Measurements from ENCODE around the gene HAPLN2.
"Not testable (repeated sequence)": the region's sequence is repeated elsewhere in the genome, so short reads cannot be mapped to it uniquely, and the experiment has no call there.

HAPLN2 gene

GRCh38 chr1:156592158-156592909 is 26.9 kb upstream of the HAPLN2 start:
- DNase-seq, result no peak

- no peak for DNase-seq
Observed at GRCh38 chr1:156592910-156593660, 26.1 kb upstream of the HAPLN2 start.

- DNase-seq, result no peak
Observed at GRCh38 chr1:156593661-156593989, 25.6 kb upstream of the HAPLN2 start.

GRCh38 chr1:156594190-156594589 is 25.0 kb upstream of the HAPLN2 start:
- DNase-seq, result no peak

DNA sequence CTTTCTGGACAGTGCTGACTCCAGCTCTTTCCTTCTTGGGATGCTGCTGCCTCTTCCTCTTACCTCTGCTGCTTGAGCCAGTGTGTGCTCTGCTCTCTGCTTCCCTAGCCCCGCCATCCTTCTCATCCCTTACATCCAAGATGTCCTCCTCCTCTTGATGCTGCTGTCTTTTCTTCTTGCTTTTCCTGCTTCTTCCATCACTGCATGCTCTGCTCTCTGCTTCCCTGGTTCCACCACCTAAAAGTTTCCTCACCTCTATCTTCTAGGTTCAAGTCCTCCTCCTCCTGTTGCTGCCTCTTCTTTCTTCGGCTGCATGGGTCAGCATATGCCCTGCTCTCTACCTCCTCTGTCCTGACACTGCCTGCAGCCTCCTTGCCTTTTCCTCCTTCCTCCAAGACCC is 24.2 kb upstream of the HAPLN2 start:
- no peak for DNase-seq

- no peak for DNase-seq
Observed at GRCh38 chr1:156596426-156596825, 22.8 kb upstream of the HAPLN2 start.

GRCh38 chr1:156598125-156598524 is 21.1 kb upstream of the HAPLN2 start:
- DNase-seq, result no peak

GRCh38 chr1:156598731-156599432 is 20.3 kb upstream of the HAPLN2 start:
- no peak for DNase-seq

DNA sequence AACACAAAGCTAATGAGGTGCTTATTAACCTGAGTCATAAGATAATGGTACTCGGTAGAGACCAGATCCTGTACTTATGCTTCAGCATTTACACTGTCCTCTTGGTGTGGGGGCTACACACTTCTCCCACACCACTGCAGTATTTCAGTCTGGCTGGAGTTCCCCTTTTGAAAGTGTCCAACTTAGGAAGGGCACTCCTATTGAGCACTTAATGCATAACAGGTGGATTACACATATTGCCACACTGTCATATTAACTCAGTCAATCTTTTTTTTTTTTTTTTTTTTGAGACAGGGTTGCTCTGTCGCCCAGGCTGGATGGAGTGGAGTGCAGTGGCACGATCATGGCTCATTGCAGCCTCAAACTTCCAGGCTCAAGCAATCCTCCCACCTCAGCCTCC is 19.4 kb upstream of the HAPLN2 start:
- no peak for DNase-seq

DNA sequence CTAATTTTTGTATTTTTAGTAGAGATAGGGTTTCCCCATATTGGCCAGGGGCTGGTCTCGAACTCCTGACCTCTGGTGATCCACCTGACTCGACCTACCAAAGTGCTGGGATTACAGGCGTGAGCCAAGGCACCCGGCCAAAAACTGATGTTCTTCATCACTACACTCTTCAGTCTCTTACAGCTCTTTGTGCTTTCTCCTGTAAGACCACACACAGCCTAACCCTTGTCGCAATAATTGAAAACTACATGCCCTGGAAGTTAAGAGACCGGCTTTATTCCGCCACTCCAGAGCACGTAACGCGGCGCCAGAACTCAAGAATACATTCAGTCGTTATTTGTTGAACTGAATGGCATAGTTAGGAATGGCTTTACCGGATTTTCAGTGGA is 18.5 kb upstream of the HAPLN2 start:
- no peak for DNase-seq

GRCh38 chr1:156601122-156601830 is 17.9 kb upstream of the HAPLN2 start, which contains the start of gene GPATCH4:
GPATCH4 (minus strand) TSS chr1:156601479.
- peak; percentile 57 for DNase-seq

DNA sequence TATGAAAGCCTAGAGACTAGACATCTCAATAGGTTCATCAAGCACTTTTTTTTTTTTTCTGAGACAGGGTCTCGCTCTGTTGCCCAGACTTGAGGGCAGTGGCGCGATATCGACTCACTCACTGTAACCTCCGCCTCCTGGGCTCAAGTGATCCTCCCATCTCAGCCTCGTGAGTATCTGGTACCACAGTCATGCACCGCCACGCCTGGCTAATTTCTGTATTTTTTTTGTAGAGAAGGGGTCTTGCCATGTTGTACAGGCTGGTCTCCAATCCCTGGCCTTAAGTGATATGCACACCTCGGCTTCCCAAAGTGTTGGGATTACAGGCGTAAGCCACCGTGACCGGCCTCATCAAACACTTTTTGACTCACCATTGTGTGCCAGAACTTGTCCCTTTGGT is 17.3 kb upstream of the HAPLN2 start:
- DNase-seq, result no peak

DNA sequence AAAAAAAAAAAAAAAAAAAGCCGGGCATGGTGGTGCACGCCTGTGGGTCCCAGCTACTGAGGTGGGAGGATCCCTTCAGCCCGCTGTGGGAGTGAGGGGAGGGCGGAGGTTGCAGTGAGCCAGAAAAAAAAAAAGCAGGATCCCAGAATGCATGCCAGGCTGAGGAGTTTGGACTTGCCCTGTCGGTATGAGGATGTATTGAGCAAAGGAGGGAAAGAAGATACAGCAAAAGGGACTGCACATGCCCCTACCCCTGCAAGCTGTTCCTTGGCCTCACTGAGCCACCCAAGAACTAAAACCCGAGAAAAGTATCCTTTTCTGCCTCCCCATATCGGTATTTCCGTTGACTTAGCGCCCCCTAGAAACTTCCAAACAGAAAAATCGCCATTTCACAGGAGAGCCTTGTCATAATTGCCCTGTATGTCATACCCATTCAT is 16.6 kb upstream of the HAPLN2 start:
- no peak for DNase-seq

DNA sequence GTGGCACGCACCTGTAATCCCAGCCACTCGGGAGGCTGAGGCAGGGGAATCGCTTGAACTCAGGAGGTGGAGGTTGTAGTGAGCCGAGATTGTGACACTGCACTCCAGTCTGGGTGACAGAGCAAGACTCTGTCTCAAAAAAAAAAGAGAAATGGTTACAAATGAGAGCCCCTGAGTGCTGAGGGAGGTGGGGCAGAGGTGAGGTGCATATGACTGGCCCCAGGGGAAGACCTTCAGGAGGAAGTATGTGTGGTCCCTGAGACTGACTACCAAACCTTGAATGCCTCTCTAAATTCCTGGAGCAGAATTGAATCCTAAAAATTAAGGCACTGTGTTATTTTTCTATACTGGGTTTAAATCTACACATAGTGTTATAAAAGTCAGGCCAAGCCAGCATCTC is 11.9 kb upstream of the HAPLN2 start:
- not testable (repeated sequence) for DNase-seq

GRCh38 chr1:156608036-156608674 is 11.1 kb upstream of the HAPLN2 start:
- peak; percentile 68 for DNase-seq

GRCh38 chr1:156608981-156609380 is 10.2 kb upstream of the HAPLN2 start:
- DNase-seq, result no peak

DNA sequence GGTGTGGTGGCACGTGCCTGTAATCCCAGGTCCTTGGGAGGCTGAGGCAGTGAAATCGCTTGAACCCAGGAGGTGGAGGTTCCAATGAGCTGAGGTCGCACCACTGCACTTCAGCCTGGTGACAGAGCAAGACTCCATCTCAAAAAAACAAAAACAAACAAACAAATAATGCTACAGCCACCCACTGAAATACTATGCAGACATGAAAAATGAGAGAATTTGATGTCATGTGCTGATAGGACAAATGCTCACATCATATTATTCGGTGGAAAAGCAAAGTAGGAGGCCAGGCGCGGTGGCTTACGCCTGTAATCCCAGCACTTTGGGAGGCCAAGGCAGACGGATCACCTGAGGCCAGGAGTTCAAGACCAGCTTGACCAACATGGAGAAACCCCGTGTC is 9.1 kb upstream of the HAPLN2 start:
- DNase-seq, result not testable (repeated sequence)

- DNase-seq, result no peak
Observed at GRCh38 chr1:156612666-156613065, 6.5 kb upstream of the HAPLN2 start.

GRCh38 chr1:156615946-156616345 is 3.3 kb upstream of the HAPLN2 start:
- no peak for DNase-seq

GRCh38 chr1:156616463-156616862 is 2.8 kb upstream of the HAPLN2 start:
- DNase-seq, result no peak

- DNase-seq, result no peak
Observed at GRCh38 chr1:156619582-156619955, 354 bp downstream of the HAPLN2 start.

GRCh38 chr1:156622581-156623297 is 3.5 kb downstream of the HAPLN2 start:
- no peak for DNase-seq
